Activated naive CD4-positive, alpha-beta T cell treated with anti-CD3 and anti-CD28 coated beads, Interleukin-2, amount 50 U/mL, for 24 hours (primary cell): Measurements from ENCODE around the gene CALHM1.
"Not testable (repeated sequence)": the region's sequence is repeated elsewhere in the genome, so short reads cannot be mapped to it uniquely, and the experiment has no call there.

Experiments used
- H3K27ac Mint-ChIP-seq: one replicate; pipeline ENCODE4 v1.8.0; 2021; ENCODE audit warnings: mild to moderate bottlenecking, mixed read lengths
- H3K27me3 Mint-ChIP-seq: one replicate; pipeline ENCODE4 v1.8.0; 2021; ENCODE audit warnings: mixed read lengths
- H3K36me3 Mint-ChIP-seq: one replicate; pipeline ENCODE4 v1.8.0; 2021; ENCODE audit warnings: mixed read lengths
- H3K4me1 Mint-ChIP-seq: one replicate; pipeline ENCODE4 v1.8.0; 2021; ENCODE audit warnings: mixed read lengths
- H3K4me3 Mint-ChIP-seq: one replicate; pipeline ENCODE4 v1.8.0; 2021; ENCODE audit warnings: mild to moderate bottlenecking, mixed read lengths
- H3K9me3 Mint-ChIP-seq: one replicate; pipeline ENCODE4 v1.8.0; 2021; ENCODE audit warnings: mixed read lengths

The CALHM1 gene

DNA sequence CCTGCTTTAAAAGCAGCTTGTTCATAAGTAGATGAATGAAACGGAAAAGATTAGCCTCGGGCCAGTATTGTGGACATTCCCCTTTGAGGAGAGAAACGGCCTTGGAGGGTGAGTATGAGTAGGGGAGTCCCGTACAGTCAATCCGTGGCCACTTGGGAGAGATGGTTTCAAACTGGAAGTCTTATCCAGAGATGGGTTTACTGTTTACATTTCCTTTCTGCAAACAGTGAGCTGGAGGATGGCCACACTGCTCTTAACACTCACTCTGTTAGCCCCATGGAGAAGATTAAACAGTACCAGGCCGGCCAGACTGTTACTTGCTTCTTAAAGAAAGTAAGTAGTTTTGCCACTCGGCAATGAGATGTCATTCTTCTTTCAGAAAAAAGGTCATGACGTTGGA, 26.8 kb downstream of the CALHM1 start:
- peaks cover 21% of the 10 kb centered on the region for H3K4me1 Mint-ChIP-seq
- H3K27me3 Mint-ChIP-seq = no peaks in the 10 kb centered on the region
- H3K36me3 Mint-ChIP-seq = peaks cover 16% of the 10 kb centered on the region
- no peak overlapping the region for H3K27ac Mint-ChIP-seq
- H3K4me3 Mint-ChIP-seq = no peak overlapping the region
- H3K9me3 Mint-ChIP-seq = no peaks in the 10 kb centered on the region

DNA sequence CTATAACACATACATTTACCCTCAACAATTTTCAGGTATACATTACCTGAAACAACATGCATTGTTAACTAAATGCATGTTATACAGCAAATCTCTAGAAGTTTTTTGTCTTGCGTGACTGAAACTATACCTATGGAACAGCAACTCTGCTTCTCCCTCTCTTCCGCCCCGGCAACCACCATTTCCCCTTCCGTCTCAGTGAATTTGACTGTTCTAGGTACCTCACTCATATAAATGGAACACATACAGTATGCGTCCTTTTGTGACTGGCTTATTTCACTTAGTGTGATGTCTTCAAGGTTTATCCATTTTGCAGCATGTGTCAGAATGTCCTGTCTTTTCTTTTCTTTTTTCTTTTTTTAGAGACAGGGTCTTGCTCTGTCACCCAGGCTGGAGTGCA, 29.1 kb downstream of the CALHM1 start:
- H3K9me3 Mint-ChIP-seq = no peaks in the 10 kb centered on the region
- no peaks in the 10 kb centered on the region for H3K27me3 Mint-ChIP-seq
- peaks cover 17% of the 10 kb centered on the region for H3K36me3 Mint-ChIP-seq
- peak overlapping the region; percentile 19 for H3K4me3 Mint-ChIP-seq
- peak overlapping the region; percentile 2 for H3K27ac Mint-ChIP-seq
- H3K4me1 Mint-ChIP-seq = peaks cover 21% of the 10 kb centered on the region

DNA sequence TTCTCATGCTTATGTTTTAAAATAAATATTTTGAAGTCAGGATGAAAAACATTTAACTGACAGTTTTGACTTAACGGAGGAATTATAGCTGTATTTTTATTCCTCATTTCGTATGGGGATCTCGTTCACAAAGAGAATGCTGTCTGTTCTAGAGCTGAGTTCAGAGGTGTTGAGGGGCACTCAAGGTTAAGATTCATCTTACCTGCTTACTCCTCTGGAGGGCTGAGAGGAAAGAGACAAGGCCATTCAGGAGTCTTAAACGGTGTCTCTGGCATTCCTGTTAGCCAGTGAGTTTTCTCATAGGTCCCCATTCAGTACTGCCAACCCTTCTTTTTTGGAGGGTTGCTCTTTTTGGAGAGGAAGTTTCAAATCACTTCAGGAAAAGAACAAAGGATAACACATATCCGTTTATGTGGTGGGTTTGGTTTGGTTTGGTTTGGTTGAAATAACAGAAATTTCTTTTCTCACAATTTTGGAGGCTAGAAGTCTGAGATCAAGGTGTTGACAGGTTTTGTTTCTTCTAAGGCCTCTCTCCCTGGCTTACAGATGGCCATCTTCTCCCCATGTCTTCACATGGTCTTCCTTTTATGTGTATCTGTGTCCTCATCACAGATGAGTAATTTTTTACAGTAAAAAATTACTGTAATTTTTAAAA, 29.6 kb downstream of the CALHM1 start:
- peaks cover 21% of the 10 kb centered on the region for H3K4me1 Mint-ChIP-seq
- no peaks in the 10 kb centered on the region for H3K27me3 Mint-ChIP-seq
- no peak overlapping the region for H3K27ac Mint-ChIP-seq
- H3K9me3 Mint-ChIP-seq = no peaks in the 10 kb centered on the region
- no peak overlapping the region for H3K4me3 Mint-ChIP-seq
- H3K36me3 Mint-ChIP-seq = peaks cover 22% of the 10 kb centered on the region

DNA sequence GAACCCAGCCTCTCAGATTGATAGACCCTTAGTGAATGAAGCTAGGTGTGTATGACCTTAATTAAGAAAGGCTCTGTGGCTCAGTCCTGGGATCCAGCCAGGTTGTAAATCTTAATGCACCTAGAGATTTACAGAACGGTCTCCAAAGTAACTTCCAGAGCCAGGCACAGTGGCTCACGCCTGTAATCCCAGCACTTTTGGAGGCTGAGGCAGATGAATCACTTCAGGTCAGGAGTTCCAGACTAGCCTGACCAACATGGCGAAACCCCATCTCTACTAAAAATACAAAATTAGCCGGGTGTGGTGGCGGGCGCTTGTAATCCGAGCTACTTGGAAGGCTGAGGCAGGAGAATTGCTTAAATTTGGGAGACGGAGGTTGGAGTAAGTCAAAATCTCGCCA, 30.8 kb downstream of the CALHM1 start:
- Mint-ChIP-seq H3K27me3 (no peaks in the 10 kb centered on the region), H3K36me3 (peaks cover 27% of the 10 kb centered on the region), H3K9me3 (no peaks in the 10 kb centered on the region), H3K4me3 (no peak overlapping the region), H3K4me1 (peaks cover 21% of the 10 kb centered on the region), H3K27ac (no peak overlapping the region)

DNA sequence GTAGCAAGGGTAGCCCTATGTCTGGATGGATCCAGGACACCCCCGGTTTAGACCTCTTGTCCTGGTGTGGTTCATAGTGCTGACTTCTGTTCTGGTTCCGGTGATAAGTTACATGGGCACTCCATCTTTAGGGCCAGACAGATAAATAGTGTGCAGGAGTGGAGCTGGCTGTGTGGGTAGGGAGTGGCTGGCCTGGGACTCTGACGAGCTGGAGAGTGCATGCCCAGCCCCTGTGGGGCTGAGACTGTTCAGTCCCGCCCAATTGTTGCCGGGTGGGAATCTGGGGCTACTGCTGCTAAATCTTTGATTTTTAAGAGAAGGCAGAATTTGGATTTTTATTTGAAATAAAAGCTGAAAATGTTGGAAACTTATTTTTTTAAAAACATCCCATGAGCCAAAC, 35.0 kb downstream of the CALHM1 start:
- Mint-ChIP-seq H3K36me3 (peaks cover 26% of the 10 kb centered on the region), H3K27me3 (no peaks in the 10 kb centered on the region)

DNA sequence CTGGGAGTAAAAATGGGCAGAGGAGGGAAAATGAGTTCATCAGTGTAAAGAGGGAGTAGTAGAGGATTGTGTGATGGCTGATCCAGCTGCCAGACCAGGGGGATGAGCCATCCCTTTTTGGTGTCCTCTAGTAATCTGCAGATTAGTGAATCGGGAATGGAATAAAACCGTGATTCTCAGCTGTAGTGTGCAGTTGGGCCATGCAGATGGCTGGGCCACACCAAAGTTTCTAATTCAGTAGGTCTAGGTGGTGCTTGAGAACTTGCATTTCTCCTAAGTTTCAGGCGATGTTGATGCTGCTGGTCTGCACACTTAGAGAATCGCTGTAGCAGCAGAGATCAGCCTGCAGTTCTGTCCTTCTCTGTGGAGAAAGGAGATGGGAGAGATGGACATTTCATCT, 39.6 kb downstream of the CALHM1 start:
- peaks cover 30% of the 10 kb centered on the region for H3K36me3 Mint-ChIP-seq

More for the DNA sequence above, 35.0 kb downstream of the CALHM1 start:
- Mint-ChIP-seq H3K4me3 (no peak overlapping the region), H3K9me3 (no peaks in the 10 kb centered on the region), H3K4me1 (peaks cover 10% of the 10 kb centered on the region), H3K27ac (no peak overlapping the region)

DNA sequence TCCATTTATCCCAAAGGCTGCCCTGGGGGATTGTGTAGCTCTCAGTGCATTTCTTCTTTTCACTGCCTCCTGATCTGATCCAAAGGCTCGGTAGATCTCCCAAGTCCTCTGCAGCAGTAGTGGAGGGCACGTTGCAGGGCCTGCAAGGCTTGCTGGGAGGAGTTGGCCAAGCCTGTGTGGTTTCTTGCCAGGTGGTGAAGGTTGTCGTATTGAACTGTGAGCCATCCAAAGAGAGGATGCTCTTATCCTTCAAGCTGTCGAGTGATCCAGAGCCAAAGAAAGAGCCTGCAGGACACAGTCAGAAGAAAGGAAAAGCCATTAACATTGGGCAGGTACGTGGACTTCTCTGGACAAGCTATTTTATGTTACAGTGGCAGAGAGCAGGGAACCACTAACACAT, 41.1 kb downstream of the CALHM1 start:
- Mint-ChIP-seq H3K4me3 (no peak overlapping the region), H3K27me3 (no peaks in the 10 kb centered on the region), H3K27ac (no peak overlapping the region), H3K9me3 (no peaks in the 10 kb centered on the region), H3K36me3 (peaks cover 24% of the 10 kb centered on the region), H3K4me1 (no peaks in the 10 kb centered on the region)

More for the DNA sequence above, 39.6 kb downstream of the CALHM1 start:
- H3K27ac Mint-ChIP-seq = no peak overlapping the region
- H3K27me3 Mint-ChIP-seq = no peaks in the 10 kb centered on the region
- no peak overlapping the region for H3K4me3 Mint-ChIP-seq
- no peaks in the 10 kb centered on the region for H3K9me3 Mint-ChIP-seq
- H3K4me1 Mint-ChIP-seq = no peaks in the 10 kb centered on the region

DNA sequence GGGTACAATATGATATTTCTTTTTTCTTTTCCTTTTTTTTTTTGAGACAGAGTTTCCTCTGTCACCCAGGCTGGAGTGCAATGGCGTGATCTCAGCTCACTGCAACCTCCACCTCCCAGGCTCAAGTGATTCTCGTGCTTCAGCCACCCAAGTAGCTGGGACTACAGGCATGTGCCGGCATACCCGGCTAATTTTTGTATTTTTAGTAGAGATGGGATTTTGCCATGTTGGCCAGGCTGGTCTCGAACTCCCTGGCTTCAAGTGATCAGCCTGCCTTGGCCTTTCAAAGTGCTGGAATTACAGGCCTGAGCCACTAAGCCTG, 41.6 kb downstream of the CALHM1 start:
- H3K4me3 Mint-ChIP-seq, H3K4me1 Mint-ChIP-seq, H3K9me3 Mint-ChIP-seq, H3K27ac Mint-ChIP-seq, H3K27me3 Mint-ChIP-seq: not testable (repeated sequence)
- H3K36me3 Mint-ChIP-seq = peaks cover 21% of the 10 kb centered on the region

DNA sequence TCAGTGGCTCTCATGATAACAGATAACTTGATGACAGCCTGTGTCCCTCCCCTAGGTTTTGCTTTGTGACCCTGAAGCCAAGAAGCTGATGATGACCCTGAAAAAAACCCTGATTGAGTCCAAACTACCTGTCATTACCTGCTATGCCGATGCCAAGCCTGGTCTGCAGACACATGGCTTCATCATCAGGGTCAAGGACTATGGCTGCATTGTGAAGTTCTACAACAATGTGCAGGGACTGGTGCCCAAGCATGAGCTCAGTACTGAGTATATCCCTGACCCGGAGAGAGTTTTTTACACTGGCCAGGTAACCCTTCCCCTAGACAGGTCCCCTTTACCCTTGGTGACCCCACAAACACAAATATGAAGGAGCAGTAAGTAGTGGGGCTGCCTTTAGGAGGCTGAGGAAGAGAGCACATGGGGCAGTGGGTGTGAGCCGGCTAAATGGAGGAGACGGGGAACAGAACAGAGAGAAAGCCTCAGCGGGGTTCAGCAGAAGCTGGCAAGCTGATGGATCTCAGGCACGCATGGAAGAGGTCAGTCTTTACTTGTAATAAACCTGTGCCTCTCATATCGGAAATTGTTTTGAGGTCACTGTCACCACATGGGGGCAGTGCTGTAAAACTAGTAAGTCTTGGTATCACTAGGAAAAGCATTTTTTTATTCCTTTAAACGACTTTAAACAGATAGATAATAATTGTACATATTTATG, 42.1 kb downstream of the CALHM1 start:
- Mint-ChIP-seq H3K36me3 (peaks cover 21% of the 10 kb centered on the region), H3K4me3 (no peak overlapping the region), H3K27me3 (no peaks in the 10 kb centered on the region), H3K4me1 (no peaks in the 10 kb centered on the region), H3K27ac (no peak overlapping the region), H3K9me3 (no peaks in the 10 kb centered on the region)

DNA sequence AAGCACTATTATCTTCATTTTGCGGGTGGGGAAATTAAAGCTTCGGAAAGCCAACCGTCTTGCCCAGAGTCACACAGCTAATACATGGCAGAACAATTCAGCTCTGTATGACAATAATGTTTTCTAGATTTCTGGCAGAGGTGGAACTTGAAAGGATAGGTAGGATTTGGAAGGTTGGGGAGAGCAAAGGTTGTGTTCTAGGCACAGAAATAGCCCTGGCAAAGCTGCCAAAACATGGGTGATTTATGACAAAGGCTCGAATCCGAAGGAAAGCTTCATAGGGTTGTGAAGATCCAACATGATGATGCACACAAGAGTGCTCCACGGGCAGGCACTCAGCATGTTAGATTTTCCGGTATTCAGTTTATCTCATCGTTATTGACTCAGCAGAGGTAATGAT, 43.1 kb downstream of the CALHM1 start:
- Mint-ChIP-seq H3K36me3 (peaks cover 19% of the 10 kb centered on the region), H3K4me1 (no peaks in the 10 kb centered on the region), H3K9me3 (no peaks in the 10 kb centered on the region), H3K4me3 (no peak overlapping the region), H3K27me3 (no peaks in the 10 kb centered on the region), H3K27ac (no peak overlapping the region)

DNA sequence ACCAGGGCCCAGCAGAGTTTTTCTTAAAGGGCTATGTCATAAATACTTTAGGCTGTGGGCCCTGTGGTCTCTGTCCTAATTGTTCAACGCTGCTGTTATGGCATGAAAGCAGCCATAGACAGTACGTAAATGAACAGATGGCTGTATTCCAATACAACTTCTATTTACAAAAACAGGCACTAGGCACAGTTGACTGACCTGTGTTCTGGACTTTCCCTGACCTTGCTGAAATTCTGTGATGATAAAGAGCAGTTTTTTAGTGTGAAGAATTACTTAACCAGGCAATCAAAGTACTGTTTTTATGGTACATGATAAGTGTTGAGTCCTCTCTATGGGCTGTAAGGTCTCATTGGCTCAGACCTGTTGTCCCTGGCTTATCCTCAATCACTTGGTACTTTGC, 45.1 kb downstream of the CALHM1 start:
- H3K9me3 Mint-ChIP-seq = no peaks in the 10 kb centered on the region
- H3K27me3 Mint-ChIP-seq = no peaks in the 10 kb centered on the region
- no peaks in the 10 kb centered on the region for H3K4me1 Mint-ChIP-seq
- H3K4me3 Mint-ChIP-seq = no peak overlapping the region
- H3K27ac Mint-ChIP-seq = no peak overlapping the region
- H3K36me3 Mint-ChIP-seq = peaks cover 24% of the 10 kb centered on the region
